ENCODE measurements around the gene ATP8A2.

The ATP8A2 gene

GRCh38 chr13:25873242-25873612 is 501.5 kb downstream of the ATP8A2 start:
- DNase-seq = no peak
- in situ Hi-C loops (cut with MboI; ENCODE audit: low pct_unique_long_range_greater_than_20kb, low sequenced_read_pairs) = loop anchor here (25.0 kb wide), 1 partner anchor 111 kb away; no protein-coding TSS in a partner anchor

DNA sequence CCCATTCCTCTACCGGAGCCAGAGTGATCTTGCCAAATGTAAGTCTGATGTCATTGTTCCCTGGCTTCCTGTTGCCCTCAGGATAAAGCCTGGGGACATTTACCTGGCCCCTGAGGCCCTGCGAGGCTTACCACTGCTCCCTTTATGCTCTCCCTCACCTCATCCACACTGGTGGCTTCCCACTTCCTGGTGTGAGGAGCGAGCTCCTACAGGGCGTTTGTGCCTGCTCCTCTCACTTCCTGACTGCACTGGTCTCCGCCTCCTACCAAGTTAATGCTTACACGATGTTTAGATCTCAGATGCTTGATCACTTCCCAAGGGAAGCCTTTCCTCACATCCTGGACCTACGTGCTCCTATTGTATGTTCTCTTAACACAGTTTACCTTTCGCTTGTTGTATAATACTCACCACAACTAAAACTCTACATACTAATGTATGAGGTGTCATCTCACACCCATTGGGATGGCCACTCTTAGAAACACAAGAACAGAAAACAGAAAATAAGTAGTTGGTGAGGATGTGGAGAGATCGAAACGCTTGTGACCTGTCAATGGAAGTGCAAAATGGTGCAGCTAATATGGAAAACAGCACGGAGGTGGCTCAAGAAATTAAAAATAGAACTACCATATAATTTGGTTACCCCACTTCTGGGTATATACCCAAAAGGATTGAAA is 502.4 kb downstream of the ATP8A2 start:
- in situ Hi-C loops (cut with MboI; ENCODE audit: low pct_unique_long_range_greater_than_20kb, low sequenced_read_pairs) = loop anchor here (25.0 kb wide), 1 partner anchor 112 kb away; no protein-coding TSS in a partner anchor
- DNase-seq = no peak

GRCh38 chr13:25874907-25875306 is 503.1 kb downstream of the ATP8A2 start:
- peak; percentile 2 for DNase-seq

GRCh38 chr13:25876247-25876646 is 504.5 kb downstream of the ATP8A2 start:
- DNase-seq = no peak

More at GRCh38 chr13:25874907-25875306, 503.1 kb downstream of the ATP8A2 start:
- in situ Hi-C loops (cut with MboI; ENCODE audit: low pct_unique_long_range_greater_than_20kb, low sequenced_read_pairs) = loop anchor here (25.0 kb wide), 1 partner anchor 113 kb away; no protein-coding TSS in a partner anchor

GRCh38 chr13:25879466-25879865 is 507.7 kb downstream of the ATP8A2 start:
- no peak for DNase-seq
- in situ Hi-C loops (cut with MboI; ENCODE audit: low pct_unique_long_range_greater_than_20kb, low sequenced_read_pairs) = no loop called here

More at GRCh38 chr13:25876247-25876646, 504.5 kb downstream of the ATP8A2 start:
- in situ Hi-C loops (cut with MboI; ENCODE audit: low pct_unique_long_range_greater_than_20kb, low sequenced_read_pairs) = no loop called here

- DNase-seq = no peak
- in situ Hi-C loops (cut with MboI; ENCODE audit: low pct_unique_long_range_greater_than_20kb, low sequenced_read_pairs) = no loop called here
Observed at GRCh38 chr13:25881136-25881926, 509.6 kb downstream of the ATP8A2 start.

DNA sequence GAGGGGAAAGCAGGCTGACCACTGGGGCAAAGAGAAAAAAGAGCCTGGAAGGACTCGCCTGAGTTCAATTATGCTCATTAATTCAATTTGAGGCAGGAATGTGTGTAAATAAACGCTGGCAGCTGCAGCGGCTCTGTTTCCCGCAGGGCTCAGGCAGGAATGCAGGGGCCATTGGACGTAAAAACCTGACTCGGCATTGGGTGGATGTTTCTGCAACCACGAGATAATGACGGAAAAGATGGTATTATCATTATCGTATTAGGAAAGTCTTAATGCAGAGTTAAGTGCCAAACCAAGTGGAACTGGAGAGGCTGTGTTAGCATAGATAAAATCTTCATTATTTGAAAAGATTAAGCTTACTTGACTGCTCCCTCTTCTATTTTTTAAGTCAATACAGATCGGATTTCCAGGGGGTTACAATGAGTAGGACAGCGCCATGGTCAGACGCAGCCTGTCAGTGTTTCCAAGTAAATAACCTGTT is 510.2 kb downstream of the ATP8A2 start:
- in situ Hi-C loops (cut with MboI; ENCODE audit: low pct_unique_long_range_greater_than_20kb, low sequenced_read_pairs) = no loop called here
- DNase-seq = no peak

DNA sequence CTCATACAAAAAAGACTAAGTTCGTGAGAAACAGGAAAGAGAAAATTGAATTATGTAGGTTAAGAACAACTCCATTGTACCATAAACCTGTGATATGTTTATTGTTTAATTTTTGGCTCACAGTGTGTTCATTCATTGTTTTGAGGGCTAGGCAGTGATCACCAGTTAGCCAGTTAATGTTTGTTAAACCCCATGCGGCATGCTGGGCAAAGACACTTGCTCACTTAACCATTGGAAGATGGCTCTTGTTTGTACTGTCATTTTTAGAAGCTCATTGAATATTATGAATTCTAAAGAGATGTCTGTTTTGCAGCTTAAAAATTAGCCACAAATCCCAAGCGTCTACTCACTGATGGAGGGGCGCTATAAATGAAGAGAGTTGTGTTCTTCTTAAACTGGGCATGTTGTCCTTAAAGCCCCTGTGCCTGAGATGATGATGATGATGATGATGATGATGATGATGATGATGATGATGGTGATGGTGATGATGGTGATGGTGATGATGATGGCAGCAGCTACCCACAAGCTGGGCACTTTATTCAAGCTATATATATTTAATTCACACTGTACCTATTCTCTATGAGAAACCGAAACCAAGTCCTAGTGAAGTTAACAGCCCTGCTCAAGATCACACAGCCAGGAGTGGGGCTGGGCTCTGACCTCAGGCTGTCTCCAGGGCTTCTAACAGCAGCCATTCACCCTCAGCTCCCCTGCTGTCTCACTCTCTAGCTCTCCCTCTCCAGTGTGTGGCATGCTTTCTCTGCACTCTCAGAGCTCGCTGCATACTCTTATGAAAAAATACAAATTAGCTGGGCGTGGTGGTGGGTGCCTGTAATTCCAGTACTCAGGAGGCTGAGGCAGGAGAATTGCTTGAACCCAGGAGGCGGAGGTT is 510.9 kb downstream of the ATP8A2 start:
- in situ Hi-C loops (cut with MboI; ENCODE audit: low pct_unique_long_range_greater_than_20kb, low sequenced_read_pairs) = no loop called here
- DNase-seq = no peak

DNA sequence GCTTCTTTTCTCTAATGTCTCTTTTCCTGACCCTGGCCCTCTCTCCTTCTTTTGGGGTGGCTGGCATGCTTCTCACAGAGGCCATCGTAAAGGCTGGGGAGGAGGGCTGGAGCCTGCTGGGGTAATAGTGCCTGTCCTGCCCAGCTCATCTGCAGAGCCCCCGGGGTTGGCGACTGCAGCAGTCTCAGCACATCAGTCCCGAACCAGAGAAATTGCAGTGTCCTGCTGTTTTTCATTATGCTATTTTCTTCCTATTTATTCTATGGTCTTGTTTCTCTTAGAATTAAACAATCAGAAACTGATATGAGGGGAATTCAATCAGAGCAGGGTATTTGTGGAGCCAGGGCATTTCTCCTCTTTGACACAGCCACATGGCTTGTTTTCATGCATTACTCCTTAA is 513.6 kb downstream of the ATP8A2 start:
- in situ Hi-C loops (cut with MboI; ENCODE audit: low pct_unique_long_range_greater_than_20kb, low sequenced_read_pairs) = no loop called here
- DNase-seq = no peak

- in situ Hi-C loops (cut with MboI; ENCODE audit: low pct_unique_long_range_greater_than_20kb, low sequenced_read_pairs) = no loop called here
- no peak for DNase-seq
Observed at GRCh38 chr13:25886438-25887214, 514.9 kb downstream of the ATP8A2 start.

- no peak for DNase-seq
- in situ Hi-C loops (cut with MboI; ENCODE audit: low pct_unique_long_range_greater_than_20kb, low sequenced_read_pairs) = no loop called here
Observed at GRCh38 chr13:25887962-25888655, 516.3 kb downstream of the ATP8A2 start.

GRCh38 chr13:25890671-25891212 is 519.0 kb downstream of the ATP8A2 start:
- DNase-seq = no peak
- in situ Hi-C loops (cut with MboI; ENCODE audit: low pct_unique_long_range_greater_than_20kb, low sequenced_read_pairs) = no loop called here

GRCh38 chr13:25898991-25899390 is 527.2 kb downstream of the ATP8A2 start:
- DNase-seq = no peak
- in situ Hi-C loops (cut with MboI; ENCODE audit: low pct_unique_long_range_greater_than_20kb, low sequenced_read_pairs) = no loop called here

DNA sequence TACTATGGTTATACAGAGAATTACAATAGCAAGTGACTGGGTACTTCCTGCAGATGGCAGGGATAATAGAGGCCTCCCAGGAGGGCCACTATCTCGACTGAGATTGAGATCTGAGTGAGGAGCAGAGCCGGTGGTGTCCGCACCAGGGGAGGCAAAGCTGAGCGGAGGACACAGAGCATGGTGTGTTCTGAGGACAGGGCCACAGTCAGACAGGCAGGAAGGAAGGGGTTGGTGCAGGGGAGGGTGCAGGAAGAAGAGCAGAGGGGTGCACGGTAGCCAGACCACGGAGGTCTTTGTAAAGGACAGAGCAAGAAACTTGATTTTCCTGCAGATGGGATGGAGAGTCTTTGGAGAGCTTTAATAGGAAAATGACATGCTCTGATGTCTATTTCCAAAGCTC is 527.7 kb downstream of the ATP8A2 start:
- in situ Hi-C loops (cut with MboI; ENCODE audit: low pct_unique_long_range_greater_than_20kb, low sequenced_read_pairs) = no loop called here
- no peak for DNase-seq

- no peak for DNase-seq
- in situ Hi-C loops (cut with MboI; ENCODE audit: low pct_unique_long_range_greater_than_20kb, low sequenced_read_pairs) = no loop called here
Observed at GRCh38 chr13:25899952-25900351, 528.2 kb downstream of the ATP8A2 start.

DNA sequence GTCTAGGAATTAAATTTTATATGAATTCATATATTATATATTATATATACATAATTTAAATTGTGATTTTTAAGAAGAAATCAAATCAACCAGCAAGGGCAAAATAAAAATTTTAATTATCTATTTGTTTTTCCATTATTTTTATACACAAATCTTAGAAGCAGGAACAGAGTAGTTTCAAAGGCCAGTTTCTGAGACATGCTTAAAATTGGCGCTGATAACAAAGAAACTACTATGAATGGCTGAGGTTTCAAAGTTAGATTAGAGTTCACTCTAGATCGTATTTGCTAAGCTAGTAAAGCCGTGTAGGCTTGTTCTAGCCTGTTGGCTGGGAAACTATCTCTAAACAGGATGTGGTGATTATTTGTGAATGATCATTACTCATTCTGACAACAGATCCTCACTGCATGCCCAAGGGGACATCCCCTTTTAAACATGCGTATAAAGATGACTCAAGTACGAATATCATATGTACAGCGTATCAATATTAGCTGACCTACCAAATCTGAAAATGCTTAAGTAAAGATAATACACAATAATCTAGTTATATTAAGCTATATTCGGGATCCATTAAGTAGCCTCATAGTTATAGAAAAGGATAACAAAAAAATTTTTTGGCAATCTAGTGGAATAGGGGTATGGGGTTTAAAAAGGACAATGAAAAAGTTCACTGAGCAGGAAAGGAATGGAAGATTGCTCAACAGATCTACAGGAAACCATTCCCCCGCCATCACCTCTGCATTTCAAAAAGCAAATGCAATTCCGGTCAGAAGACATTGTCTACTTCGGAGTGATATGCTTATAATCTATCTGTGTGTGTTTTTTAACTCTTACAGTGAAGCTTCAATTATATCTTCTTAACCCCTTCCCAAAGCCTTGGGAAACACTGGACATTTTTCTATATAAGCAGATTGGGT is 529.9 kb downstream of the ATP8A2 start:
- in situ Hi-C loops (cut with MboI; ENCODE audit: low pct_unique_long_range_greater_than_20kb, low sequenced_read_pairs) = no loop called here
- no peak for DNase-seq

DNA sequence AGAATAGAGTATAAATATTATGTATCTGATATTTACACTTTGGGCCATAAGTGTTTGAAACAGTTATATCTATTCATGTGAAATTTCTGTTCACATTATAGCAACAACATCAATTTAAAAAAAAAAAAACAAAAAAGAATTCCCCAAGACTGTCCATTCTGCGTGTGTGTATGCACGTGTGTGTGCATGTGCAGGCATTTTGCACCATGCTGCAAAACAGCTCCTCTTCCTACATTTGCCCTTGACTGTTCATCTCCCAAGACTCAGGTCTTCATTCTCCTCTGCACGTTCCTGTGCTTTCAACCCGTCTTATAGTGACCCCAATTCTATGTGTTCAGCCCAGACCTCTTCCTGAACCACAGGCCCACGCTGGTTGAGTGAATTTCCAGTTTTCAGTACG is 530.7 kb downstream of the ATP8A2 start:
- DNase-seq = no peak
- in situ Hi-C loops (cut with MboI; ENCODE audit: low pct_unique_long_range_greater_than_20kb, low sequenced_read_pairs) = no loop called here

Data from KBM-7 (cell line).